Fibroblast of skin of right quadriceps (primary cell): ENCODE results near the gene MAPK8.
"Not testable (repeated sequence)": the region's sequence is repeated elsewhere in the genome, so short reads cannot be mapped to it uniquely, and the experiment has no call there.

Experiments
- DNase-seq: peaks from one replicate; pipeline ENCODE4 v3.0.0-alpha.2; 2013

Gene MAPK8

GRCh38 chr10:48306265-48306869, at the start of gene MAPK8:
TSS of gene MAPK8 (plus strand) at chr10:48306677. CDS start at chr10:48401661, 94,984 bp downstream.
- DNase-seq = peak; percentile 87

DNA sequence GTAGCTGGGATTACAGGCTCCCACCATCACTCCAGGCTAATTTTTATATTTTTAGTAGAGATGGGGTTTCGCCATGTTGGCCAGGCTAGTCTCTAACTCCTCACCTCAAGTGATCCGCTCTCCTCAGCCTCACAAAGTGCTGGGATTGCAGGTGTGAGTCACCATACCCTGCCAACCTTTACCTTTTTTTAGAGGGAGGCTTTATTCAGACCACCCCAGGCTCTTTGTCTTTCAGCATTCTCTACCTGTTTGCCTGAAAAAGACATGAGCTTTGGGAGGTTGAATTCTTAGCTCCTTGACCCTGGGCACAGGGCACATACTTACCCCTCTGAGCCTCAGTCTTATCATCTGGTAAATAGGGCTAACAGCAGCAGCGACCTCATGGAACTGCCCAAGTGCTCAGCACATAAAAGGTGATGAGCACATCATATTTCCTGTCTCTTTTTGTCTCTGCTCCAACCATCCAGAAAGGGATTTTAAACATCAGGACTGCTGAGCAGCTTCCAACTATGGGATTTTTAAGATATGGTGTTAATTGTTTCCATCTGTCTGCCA, 49.0 kb upstream of the MAPK8 start:
- DNase-seq = peak; percentile 10

- DNase-seq = no peak
Measured at GRCh38 chr10:48258105-48258504, 48.4 kb upstream of the MAPK8 start.

DNA sequence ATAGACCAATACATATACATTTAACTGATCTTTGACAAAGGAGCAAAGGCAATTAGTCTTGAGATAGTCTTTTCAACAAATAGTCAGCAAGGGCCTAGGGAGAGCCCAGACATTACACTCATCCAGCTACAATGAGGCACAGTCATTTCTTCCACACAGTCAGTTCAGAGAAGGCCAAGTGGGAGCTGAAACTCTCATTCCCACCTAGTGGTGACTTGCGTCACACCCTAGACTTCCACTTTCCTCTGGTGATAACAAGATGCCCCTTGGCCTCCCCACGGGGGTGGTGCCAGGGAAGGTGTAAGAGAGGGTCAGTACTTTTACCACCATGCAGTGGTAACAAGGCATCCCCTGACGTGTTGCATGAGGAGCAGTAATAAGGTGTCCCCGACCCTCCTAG, 39.9 kb upstream of the MAPK8 start:
- DNase-seq = no peak

DNA sequence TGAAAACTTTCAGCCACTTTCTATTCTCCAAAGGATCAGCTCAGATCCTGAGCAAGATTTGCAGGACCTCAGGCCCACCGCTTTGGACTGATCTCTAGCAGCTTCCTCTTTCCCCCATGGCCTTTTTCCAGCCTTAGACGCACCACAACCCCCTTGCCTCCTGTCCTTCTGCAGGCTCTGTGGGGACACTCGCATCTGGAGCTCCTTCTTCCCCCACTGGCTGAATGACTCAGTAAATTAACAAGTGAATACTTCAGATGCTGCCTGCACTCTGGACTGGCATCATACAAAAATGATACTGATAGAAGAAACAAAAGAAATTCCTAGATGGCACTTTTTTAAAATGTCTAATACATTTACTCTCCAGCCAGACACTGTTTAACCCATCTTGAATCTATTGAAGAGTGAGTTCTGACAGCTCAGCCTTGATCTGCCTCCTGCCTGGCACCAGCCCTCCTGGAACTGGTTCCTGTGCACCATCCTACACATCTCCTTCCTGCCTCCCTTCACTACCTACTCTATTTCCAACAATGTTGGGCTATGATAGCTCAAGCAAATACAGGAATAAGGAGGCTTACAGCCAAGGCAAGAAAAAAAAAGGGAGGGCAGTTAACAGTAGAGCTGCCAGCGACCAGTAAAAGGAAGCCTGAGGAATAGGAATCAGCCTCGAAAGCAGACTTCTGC, 35.3 kb upstream of the MAPK8 start:
- DNase-seq = no peak

DNA sequence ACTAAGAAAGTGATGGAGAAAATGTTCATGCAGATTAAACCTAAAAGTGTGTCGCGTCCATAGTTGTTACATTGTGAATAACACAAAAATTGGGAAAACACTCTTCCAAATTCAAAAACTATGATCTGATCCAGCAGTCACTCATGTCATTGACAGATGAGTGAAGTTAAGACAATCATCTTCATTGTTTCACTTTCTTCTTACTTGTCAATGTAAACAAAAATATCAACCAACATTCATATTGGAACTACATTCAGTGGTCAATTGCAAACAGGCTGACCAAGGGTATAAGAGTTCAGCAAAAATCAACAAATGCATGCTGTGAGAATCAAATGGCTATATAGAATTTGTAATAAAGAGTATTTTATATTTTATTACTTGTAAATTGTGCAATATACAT, 33.8 kb upstream of the MAPK8 start:
- DNase-seq = no peak

DNA sequence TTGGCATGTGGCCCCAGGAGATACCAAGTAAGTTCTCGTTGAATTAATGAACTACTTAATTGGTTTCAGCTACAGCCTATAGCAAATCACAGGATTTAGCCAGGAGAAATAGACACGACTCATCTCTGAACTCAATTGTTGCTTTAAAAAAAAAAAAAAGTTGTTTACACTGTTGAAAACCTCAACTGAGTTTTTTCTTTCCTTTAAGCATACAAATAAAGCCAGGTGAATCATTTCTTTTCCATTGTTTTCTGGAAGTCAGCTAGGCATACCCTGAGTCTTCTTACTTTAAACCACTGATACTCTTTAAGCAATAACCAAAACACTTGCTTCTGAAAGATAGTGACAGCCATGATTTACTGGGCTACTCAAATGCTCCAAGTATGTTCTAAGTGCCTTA, 32.7 kb upstream of the MAPK8 start:
- no peak for DNase-seq

DNA sequence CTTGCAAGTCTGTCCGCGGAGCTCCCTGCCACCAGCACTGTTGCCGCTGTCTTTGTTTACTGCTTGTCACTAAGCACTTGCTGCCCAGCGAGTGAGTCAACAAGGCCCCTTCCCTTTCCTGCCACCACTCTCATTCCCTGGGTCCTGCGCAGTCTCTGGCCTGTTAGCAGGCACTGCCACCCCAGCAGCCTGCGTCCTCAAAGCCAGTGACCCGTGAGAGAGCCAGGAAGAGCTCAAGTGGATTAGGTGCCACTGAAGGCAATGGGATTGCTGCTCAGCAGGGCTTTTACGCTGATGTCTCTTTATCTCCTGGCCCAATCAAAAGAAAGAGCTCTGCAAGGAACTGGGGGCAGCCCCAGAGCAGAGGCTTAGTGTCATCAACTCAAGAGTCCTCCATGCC, 31.8 kb upstream of the MAPK8 start, which contains the start of gene FRMPD2:
FRMPD2 (minus strand) TSS at position 61 of the 400 bp plus-strand sequence. CDS start 129 bp downstream, outside the sequence.
- no peak for DNase-seq

DNA sequence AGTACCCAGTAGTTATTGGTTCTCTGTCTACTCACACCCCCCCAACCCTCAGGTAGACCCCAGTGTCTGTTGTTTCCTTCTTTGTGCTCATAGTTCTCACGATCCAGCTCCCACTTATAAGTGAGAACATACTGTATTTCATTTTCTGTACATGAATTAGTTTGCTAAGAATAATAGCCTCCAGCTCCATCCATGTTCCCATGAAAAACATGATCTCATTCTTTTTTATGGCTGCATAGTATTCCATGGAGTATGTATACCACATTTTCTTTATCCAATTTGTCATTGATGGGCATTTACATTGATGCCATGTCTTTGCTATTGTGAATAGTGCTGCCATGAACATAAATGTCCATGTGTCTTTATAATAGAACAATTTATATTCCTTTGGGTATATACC, 29.4 kb upstream of the MAPK8 start:
- DNase-seq = no peak

- DNase-seq = no peak
Measured at GRCh38 chr10:48279081-48279751, 27.3 kb upstream of the MAPK8 start.

GRCh38 chr10:48281697-48282096, 24.8 kb upstream of the MAPK8 start:
- not testable (repeated sequence) for DNase-seq

GRCh38 chr10:48282829-48283228, 23.6 kb upstream of the MAPK8 start:
- no peak for DNase-seq

DNA sequence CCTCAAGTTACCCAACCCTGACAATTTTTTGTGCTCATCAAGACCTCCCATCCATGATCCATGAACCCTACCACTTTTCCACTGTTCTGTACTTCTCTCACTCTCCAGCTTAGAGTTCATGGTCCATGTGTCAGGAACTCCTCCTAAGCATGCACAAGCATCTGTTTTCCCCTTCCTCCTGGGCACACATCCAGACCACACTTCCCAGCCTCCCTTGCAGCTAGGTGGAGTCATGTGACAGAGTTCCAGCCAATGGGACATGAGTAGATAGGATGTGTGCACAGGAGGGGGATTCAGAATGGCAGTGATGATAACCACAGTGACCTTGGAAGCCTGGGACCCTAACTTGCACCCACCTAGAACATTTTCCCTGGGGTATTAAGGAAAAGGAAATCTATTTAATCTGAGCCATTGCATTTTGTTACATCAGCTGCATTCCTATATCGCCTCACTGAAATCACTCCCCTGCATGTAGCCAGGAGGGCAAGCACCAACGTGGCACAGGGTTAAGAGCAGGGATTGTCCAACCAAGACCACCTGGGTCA, 22.4 kb upstream of the MAPK8 start:
- DNase-seq = no peak

- no peak for DNase-seq
Measured at GRCh38 chr10:48284811-48285210, 21.7 kb upstream of the MAPK8 start.

- no peak for DNase-seq
Measured at GRCh38 chr10:48285710-48286109, 20.8 kb upstream of the MAPK8 start.

- DNase-seq = no peak
Measured at GRCh38 chr10:48286356-48286755, 20.1 kb upstream of the MAPK8 start.

GRCh38 chr10:48287417-48288391, 18.8 kb upstream of the MAPK8 start:
- no peak for DNase-seq

DNA sequence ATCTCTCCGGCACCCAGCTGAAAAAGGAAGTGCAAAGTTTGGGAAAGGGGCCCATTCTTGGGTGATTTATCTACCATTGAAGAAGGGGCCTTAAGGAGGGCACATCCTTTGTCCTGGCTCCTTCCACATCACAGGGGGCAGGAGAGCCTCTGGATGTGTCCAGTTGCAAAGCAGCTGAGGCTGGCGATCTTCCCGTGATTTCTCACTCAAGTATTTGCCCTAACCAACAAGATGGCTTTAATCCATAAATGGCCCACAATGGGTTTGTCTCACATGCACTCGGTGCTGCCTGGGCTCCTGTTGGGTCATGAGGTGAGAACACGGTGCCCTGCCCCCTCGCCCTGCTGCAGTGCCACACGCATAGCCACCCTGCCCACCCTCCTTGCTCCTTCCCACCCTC, 17.8 kb upstream of the MAPK8 start:
- DNase-seq = no peak

- peak; percentile 39 for DNase-seq
Measured at GRCh38 chr10:48289501-48290238, 16.8 kb upstream of the MAPK8 start.

DNA sequence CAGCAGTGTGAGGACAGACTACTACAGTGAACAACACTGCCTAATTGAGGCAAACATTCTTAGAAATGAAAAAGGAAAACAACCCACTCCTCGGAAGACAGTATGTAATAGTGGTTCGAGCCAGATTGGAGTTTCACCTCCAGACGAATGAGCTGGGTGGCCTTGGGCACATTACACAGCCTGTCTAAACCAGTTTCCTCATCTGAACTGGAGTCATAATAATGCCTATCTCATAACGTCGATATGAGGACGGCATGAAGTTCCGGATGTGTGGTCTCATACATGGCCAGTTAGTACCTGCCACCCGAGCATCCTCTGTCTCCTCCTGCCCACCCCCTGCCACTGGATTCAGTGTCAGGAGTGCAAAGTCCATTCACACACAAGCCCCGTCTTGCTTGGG, 16.2 kb upstream of the MAPK8 start:
- no peak for DNase-seq

DNA sequence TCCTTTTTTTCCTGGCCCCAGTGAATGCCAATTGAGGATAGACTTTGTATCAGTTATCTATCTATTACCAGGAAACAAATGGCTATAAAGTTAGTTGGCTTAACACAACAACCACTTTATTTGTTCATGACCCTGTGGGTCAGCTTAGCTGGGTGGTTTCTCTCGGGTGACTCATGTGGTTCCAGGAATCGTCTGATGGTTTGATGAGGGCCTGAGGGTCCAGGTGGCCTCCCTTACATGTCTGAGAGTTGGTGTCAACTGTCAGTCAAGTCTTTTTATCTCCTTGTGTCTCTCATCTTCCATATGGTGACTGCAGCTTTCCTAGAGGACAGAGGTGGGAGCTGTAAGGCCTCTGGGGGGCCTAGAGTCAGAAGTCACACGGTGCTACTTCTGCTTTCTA, 15.3 kb upstream of the MAPK8 start:
- no peak for DNase-seq

GRCh38 chr10:48292616-48293015, 13.9 kb upstream of the MAPK8 start:
- DNase-seq = no peak
